ENCODE data around the gene CSNK2A1.
A peak's percentile ranks its signal among the peaks of the same experiment; 100 is the strongest.
"Not testable (repeated sequence)": the region's sequence is repeated elsewhere in the genome, so short reads cannot be mapped to it uniquely, and the experiment has no call there.

The CSNK2A1 gene

DNA sequence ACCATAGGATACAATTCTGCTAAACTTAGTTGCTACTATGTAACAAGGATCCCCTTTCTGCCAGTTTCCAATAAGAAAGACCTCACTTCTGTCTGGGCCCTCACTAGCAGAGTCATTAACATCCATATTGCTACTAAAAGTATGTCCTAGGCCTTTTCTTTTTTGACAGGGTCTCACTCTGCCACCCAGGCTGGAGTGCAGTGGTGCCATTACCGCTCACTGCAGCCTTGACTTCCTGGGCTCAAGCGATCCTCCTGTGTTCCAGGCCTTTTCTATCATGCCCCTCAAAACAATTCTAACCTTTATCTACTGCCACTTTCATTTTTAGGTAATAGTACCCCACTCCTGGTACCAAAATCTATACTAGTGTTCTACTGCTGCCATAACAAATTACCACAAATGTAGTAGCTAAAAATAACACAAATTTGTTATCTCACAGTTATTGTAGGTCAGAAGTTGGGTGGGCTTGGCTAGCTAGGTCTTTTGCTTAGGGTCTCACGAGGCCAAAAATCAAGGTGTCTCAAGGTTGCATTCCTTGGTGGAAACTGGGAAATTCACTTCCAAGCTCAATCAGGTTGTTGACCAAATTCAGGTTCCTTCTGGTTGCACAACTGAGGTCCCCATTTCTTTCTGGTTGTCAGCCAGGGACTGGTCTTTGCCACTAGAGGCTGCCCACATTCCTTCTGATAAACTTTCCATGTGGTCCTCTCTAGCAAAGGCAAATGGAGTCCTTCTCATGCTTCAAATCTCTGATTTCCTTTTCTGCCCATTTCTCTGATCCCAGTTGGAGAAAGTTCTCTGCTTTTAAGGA lies 3.0 kb downstream of the CSNK2A1 start:
- in situ Hi-C loops (cut with HindIII; ENCODE audit: low pct_ligation_motif_present, low pct_unique_long_range_greater_than_20kb, low sequenced_read_pairs) = no loop called here
- no peak for DNase-seq

DNA sequence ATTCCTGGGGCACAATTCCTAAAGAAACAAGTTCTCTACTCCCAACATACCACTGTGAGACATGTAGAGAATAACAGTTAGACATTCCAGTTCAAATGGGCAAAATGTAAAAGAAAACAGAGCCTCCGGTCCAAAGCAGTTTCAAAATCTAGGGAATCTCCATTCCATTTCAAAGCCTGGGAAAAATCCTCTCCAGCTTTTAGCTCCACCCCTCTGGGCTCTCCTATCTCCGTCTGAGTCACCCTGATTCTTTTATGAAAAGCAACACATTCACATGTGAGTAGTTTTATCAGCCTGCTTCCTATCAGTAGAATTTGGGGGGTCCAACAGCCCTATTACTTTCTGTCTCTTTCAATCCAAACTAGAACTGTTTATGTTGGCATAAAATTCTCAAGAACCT lies 3.7 kb downstream of the CSNK2A1 start:
- peak; percentile 40 for DNase-seq
- in situ Hi-C loops (cut with HindIII; ENCODE audit: low pct_ligation_motif_present, low pct_unique_long_range_greater_than_20kb, low sequenced_read_pairs) = no loop called here

DNA sequence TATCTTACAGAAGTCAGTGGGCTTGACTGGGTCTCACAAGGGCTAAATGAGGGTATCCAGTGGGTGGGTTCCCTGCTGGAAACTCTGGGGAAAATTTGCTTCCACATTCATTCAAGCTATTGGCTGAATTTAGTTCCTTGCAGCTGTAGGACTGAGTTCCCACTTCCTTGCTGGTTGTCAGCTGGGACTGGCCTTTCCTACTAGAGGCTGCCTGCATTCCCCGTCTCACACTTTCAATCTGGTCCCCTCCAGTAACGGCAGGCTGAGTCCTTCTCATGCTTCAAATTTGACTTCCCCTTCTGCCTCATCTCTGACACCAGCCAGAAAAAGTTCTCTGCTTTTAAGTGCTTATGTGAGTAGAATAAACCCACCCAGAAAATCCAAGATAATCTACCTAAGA lies 4.4 kb downstream of the CSNK2A1 start:
- DNase-seq = no peak

DNA sequence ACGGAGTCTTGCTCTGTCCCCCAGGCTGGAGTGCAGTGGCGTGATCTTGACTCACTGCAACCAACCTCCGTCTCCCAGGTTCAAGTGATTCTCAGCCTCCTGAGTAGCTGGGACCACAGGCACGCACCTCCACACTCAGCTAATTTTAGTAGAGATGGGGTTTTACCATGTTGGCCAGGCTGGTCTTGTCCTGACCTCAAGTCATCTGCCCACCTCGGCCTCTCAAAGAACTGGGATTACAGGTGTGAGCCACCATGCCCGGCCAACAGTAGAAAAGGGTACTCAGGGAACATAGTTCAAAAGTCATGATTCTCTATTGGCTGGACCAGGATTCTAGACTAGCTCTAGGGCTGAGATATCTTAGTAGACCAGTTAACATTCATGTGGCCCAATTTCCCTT lies 5.6 kb downstream of the CSNK2A1 start:
- no peak for DNase-seq

More for the DNA sequence above, 4.4 kb downstream of the CSNK2A1 start:
- in situ Hi-C loops (cut with HindIII; ENCODE audit: low pct_ligation_motif_present, low pct_unique_long_range_greater_than_20kb, low sequenced_read_pairs) = no loop called here

DNA sequence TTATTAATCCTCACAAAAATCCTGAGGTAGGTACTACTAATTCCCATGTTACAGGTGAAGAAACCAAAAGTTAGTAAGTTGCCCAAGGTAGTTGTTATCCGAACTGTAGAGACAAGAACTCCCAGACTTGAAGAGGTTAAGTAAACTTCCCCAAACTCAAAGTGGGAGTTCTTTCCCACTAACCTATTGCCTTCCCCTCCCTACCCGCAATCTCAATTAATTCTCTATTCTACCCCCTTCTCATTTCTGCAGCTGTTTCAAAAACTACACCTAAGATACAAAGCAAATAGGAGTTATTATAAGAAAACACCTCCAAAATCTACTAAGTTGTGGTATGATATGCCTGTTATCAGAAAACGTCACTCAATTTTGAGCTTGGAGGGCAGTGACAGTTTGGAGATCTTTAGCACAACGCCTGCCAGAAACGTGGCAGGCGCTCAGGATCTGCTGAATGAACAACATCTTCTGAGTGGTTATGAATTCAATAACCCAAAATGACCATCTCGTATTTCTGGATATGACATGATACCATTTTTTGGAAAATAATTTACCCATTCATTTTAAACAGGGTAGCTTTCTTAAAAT lies 7.1 kb downstream of the CSNK2A1 start:
- in situ Hi-C loops (cut with HindIII; ENCODE audit: low pct_ligation_motif_present, low pct_unique_long_range_greater_than_20kb, low sequenced_read_pairs) = no loop called here
- no peak for DNase-seq

More for the DNA sequence above, 5.6 kb downstream of the CSNK2A1 start:
- in situ Hi-C loops (cut with HindIII; ENCODE audit: low pct_ligation_motif_present, low pct_unique_long_range_greater_than_20kb, low sequenced_read_pairs) = no loop called here

DNA sequence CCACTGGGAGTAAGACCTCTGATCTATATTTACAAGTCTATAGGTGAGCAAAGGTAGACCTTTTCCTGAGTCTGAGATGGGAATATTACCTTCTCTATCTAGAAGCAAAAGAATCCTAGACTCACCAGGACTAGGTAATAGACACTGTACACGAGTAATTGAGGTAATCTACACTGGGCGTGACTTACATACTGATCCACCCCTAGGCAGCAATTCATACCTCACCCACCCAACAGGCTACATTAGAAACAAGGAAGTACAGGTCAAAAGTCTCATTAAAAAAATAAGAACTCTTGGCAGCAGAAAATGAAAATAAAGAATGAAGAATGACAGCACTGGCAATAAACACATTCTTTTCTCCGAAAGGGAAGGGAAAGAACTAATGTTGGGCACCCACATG lies 7.6 kb downstream of the CSNK2A1 start:
- DNase-seq = no peak
- in situ Hi-C loops (cut with HindIII; ENCODE audit: low pct_ligation_motif_present, low pct_unique_long_range_greater_than_20kb, low sequenced_read_pairs) = no loop called here

DNA sequence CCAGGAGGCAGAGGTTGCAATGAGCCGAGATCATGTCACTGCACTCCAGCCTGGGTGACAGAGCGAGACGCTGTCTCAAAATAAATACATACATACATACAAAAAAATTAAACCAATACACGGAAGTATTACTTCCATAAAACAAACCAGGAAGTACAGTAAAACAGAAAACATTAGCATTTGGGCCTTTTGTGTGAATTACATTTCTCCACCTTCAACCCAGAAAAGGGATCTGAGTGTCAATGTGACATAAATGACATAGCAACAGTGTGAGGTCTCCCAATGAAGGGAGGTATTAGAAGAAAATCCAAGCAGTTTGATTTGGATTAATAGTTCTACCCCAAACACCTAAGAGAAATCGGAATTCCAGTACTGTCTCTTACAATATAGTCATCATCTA lies 10.1 kb downstream of the CSNK2A1 start:
- no peak for DNase-seq
- in situ Hi-C loops (cut with HindIII; ENCODE audit: low pct_ligation_motif_present, low pct_unique_long_range_greater_than_20kb, low sequenced_read_pairs) = no loop called here

DNA sequence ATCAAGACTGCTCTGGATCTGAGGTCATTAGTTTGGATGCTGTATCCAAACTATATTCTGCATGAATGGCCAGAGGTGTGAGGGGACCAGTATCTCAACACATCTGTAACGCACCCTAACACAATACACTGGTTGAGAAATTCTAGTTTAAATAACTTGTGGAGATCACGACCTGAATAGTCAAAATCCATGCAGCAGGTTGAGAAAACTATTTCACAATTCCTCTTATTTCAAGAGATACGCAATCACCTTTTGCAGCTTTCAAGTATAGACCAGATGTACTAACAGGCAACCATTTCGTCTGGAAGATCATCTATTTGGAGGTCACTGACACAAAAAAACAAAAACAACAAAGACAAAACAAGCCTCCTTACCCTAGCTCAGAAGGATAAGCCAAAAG lies 11.1 kb downstream of the CSNK2A1 start:
- no peak for DNase-seq
- in situ Hi-C loops (cut with HindIII; ENCODE audit: low pct_ligation_motif_present, low pct_unique_long_range_greater_than_20kb, low sequenced_read_pairs) = no loop called here

DNA sequence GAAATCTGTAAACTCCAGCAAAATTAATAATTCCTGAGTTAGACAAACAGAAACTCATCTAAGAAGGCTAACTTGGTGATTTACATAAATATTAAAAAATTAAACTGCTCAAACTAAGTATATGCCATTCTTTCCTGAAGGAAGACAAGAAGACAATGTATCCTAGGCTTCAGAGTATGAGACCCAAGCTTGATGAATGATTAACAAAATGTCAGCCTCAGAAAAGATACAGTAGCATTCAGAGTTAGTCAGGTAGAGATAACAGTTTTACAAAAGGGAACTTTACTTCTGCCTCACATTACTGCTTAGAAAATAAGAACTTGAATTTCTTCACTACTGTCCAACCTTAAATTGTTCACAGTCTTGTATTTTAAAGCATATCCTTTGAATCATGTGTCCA lies 12.0 kb downstream of the CSNK2A1 start:
- peak; percentile 57 for DNase-seq
- in situ Hi-C loops (cut with HindIII; ENCODE audit: low pct_ligation_motif_present, low pct_unique_long_range_greater_than_20kb, low sequenced_read_pairs) = no loop called here

DNA sequence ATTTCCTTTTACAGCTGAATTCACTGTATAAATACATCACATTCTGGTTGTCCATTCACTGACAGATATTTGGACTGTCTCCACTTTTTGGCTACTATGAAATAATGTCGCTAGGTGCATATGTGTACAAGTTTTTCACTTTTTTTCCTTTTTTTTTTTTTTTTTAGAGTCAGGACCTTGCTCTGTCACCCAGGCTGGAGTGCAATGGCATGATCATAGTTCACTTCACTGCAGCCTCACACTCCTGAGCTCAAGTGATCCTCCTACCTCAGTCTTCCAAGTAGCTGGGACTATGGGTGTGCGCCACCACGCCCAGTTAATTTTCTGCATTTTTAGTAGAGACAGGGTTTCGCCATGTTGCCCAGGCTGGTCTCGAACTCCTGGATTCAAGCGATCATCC lies 13.3 kb downstream of the CSNK2A1 start:
- DNase-seq = no peak
- in situ Hi-C loops (cut with HindIII; ENCODE audit: low pct_ligation_motif_present, low pct_unique_long_range_greater_than_20kb, low sequenced_read_pairs) = no loop called here

DNA sequence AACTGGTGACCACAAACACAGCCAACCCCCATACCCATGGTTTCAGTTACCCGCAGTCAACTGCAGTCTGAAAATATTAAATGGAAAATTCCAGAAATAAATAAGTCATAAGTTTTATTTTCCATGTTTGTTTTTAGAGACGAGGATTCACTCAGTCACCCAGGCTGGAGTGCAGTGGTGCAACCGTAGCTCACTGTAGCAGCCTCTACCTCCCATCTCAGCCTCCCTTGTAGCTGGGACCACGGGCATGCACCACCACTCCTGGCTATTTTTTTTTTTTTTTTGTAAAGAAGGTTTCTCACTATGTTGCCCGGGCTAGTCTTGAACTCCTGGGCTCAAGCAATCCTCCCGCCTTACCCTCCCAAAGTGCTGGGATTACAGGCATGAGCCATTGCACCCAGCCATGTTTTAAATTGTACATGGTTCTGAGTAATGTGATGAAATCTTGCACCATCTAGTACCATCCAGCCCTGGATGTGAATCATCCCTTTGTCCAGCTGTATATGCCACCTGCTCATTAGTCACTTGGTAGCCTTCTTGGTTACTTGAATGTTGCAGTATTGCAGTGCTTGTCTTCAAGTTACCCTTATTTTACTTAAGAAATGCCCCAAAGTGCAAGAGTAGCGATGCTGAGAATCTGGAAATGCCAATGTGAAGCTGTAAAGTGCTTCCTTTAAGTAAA lies 14.5 kb downstream of the CSNK2A1 start:
- DNase-seq = peak; percentile 77
- in situ Hi-C loops (cut with HindIII; ENCODE audit: low pct_ligation_motif_present, low pct_unique_long_range_greater_than_20kb, low sequenced_read_pairs) = no loop called here

DNA sequence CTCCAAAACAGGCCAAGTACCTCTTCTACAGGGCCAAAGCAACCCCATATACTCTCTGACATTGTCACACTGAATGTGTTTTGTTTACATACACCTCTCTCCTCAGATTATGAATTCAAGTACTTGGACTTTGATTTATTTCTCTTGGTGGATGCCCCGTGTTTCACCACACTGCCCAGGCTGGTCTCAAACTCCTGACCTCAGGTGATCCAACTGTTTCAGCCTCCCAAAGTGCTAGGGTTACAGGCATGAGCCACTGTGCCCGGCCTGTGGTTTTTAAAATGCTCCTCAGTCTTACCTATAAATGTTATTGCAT lies 16.1 kb downstream of the CSNK2A1 start:
- no peak for DNase-seq
- in situ Hi-C loops (cut with HindIII; ENCODE audit: low pct_ligation_motif_present, low pct_unique_long_range_greater_than_20kb, low sequenced_read_pairs) = no loop called here

DNA sequence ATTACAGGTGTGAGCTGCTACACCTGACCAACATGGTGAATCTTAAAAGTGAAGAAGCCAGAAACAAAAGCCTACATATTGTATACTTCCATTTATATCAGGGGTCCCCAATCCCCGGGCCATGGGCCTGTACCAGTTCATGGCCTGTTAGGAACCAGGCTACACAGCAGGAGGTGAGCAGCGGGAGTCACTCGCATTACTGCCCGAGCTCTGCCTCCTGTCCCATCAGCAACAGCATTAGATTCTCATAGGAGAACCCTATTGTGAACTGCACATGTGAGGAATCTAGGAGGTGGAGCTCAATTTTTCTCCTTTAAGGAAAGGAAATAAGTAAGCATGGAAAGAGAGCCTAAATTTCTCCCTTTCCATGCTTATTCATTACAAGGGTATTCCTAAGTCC lies 21.7 kb downstream of the CSNK2A1 start:
- in situ Hi-C loops (cut with HindIII; ENCODE audit: low pct_ligation_motif_present, low pct_unique_long_range_greater_than_20kb, low sequenced_read_pairs) = no loop called here
- no peak for DNase-seq

DNA sequence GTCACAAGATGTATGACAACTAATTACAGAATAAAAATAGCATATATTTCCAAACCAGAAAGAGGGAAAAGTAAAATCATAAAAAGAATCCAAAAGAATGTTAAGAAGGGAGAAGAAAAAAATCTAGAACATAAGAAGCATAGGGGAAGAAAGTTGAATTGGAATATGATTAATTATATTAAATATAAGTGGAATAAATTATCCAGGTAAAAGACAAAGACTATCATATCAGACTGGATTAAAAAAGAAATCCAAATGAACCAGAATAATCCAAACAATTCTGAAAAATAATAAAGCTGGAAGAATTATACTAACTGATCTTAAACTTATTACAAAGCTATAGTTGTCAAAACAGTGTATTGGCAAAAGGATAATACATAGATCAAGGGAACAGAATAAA lies 23.6 kb downstream of the CSNK2A1 start:
- in situ Hi-C loops (cut with HindIII; ENCODE audit: low pct_ligation_motif_present, low pct_unique_long_range_greater_than_20kb, low sequenced_read_pairs) = no loop called here

DNA sequence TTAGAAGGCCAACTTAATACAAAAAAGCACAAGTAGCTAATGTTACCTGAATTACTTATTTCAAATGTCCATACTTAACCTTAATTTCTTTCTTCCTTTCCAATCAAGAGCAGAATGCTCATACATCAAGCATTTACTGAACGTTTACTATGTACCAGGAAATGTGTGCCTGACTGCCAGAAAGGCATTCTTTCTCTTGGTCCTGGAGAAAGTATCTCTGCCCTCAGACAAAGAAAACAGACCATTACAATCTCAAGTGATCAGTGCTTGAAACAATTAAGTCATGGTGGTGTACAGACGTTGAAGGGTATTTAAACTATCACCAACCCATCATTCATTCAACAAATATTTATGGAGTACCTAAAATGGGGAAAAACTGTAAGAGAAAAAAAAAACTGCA lies 26.4 kb downstream of the CSNK2A1 start:
- in situ Hi-C loops (cut with HindIII; ENCODE audit: low pct_ligation_motif_present, low pct_unique_long_range_greater_than_20kb, low sequenced_read_pairs) = no loop called here
- no peak for DNase-seq

More for the DNA sequence above, 23.6 kb downstream of the CSNK2A1 start:
- DNase-seq = no peak

DNA sequence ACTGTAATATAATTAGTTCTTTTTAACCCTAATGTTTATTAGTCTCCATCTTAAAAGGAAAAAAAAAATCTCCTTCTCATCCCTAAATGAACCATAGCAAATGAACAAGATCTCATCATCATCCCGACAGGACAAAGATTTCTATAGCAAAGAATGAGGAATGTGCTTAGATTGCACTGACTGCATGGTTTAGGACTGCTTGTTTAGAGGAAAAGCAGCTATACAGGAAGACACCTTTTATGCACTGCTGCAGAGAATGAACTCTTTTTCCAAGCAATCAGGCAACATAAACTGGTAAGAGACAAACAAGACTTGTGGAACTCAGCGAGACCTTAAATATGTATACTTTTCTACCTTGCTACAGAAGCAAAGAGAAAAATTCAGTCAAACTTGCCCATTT lies 26.8 kb downstream of the CSNK2A1 start:
- no peak for DNase-seq
- in situ Hi-C loops (cut with HindIII; ENCODE audit: low pct_ligation_motif_present, low pct_unique_long_range_greater_than_20kb, low sequenced_read_pairs) = no loop called here

DNA sequence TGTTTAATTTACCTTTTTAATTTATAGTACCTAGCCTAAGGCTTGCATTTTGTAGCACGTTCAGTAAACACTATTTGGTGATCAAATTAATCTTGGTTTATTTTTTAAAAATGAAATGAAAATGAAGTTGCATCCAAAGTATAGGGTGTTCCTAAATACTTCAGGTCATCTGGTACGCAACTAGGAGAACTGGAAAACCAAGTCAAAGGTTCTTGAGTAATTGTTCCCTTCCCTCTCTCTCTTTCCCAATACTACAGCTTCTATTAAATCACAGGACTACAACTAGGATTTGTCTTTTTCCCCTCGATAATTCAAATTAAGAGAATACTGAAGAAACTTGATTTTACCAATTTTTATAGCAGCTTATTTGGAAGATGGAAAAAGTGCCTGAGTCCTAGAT lies 27.9 kb downstream of the CSNK2A1 start:
- in situ Hi-C loops (cut with HindIII; ENCODE audit: low pct_ligation_motif_present, low pct_unique_long_range_greater_than_20kb, low sequenced_read_pairs) = no loop called here

DNA sequence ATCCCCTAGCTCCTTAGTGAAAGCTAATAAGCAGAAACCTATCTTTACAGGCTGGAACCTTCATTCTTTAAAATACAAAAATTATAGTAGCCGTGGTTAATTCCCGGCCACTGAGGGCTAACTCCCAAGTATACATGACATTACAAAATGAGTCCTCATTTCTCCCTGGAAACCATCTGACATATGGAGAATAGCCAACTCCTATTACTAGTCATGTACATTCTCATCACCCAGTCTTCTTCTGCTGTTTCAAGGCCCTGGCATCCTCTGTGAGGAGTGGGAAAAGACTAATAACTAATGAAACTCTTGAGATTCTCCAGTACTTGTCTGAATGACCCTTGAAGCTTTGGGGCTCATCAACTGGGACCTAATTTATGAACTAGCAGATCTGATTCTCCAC lies 30.2 kb downstream of the CSNK2A1 start:
- DNase-seq = no peak
- in situ Hi-C loops (cut with HindIII; ENCODE audit: low pct_ligation_motif_present, low pct_unique_long_range_greater_than_20kb, low sequenced_read_pairs) = no loop called here

More for the DNA sequence above, 27.9 kb downstream of the CSNK2A1 start:
- no peak for DNase-seq

DNA sequence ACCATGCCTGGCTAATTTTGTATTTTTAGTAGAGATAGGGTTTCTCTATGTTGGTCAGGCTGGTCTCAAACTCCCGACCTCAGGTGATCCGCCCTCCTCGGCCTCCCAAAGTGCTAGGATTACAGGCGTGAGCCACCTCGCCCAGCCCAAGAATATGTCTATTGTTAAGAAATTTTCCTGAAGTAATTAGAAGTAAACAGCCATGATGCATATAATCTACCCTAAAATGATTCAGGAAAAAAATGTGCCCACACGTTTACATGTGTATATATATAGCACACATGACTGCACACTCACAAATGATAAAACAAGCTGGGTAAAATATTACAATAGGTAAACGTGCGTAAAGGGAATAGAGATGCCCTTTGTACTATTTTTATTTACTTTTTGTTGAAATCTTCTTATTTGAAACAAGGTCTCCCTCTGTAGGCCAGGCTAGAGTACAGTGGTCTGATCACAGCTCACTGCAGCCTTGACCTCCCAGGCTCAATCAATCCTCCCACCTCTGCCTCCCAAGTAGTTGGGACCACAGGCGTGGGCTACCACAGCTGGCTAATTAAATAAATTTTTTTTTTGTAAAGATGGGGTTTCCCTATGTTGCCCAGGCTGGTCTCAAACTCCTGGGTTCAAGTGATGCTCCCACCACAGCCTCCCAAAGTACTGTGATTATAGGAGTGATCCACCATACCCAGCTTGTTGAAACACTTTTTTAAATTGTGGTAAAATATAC lies 33.1 kb downstream of the CSNK2A1 start:
- DNase-seq; in situ Hi-C loops (cut with HindIII; ENCODE audit: low pct_ligation_motif_present, low pct_unique_long_range_greater_than_20kb, low sequenced_read_pairs): not testable (repeated sequence)
